22Rv1 (cell line): ENCODE measurements around the gene WIPF2.

Experiments used
- CTCF ChIP-seq: fragments of 450-650 bp; IDR thresholded peaks from 2 replicates; pipeline ENCODE4 v1.5.1; 2017; ENCODE audit warnings: mild to moderate bottlenecking
- ZFX ChIP-seq: fragments of 450-650 bp; IDR thresholded peaks from 2 replicates; pipeline ENCODE4 v1.6.1; 2017; ENCODE audit warnings: antibody characterized with exemption, borderline replicate concordance

- TF ChIP-seq CTCF (no peak), ZFX (no peak)
Observed at GRCh38 chr17:40317880-40318829, 99.1 kb downstream of the WIPF2 start.
